Activated T-cell treated with anti-CD3 and anti-CD28 coated beads, Interleukin-2, amount 50 U/mL, for 24 hours (primary cell): Measurements from ENCODE around the gene RAD51B.

ENCODE experiments used
- DNase-seq: peaks from one replicate; pipeline ENCODE4 v3.0.0-alpha.2; 2020
- H3K27ac Mint-ChIP-seq: 2 replicates; pipeline ENCODE4 v1.8.0; 2020; ENCODE audit warnings: mild to moderate bottlenecking, mixed read lengths
- H3K27me3 Mint-ChIP-seq: 2 replicates; pipeline ENCODE4 v1.8.0; 2020; ENCODE audit warnings: mixed read lengths
- H3K36me3 Mint-ChIP-seq: 2 replicates; pipeline ENCODE4 v1.8.0; 2020; ENCODE audit warnings: low read depth, mixed read lengths
- H3K4me1 Mint-ChIP-seq: 2 replicates; pipeline ENCODE4 v1.8.0; 2020; ENCODE audit warnings: low read depth, mixed read lengths
- H3K4me3 Mint-ChIP-seq: 2 replicates; pipeline ENCODE4 v1.8.0; 2020; ENCODE audit warnings: mild to moderate bottlenecking, moderate library complexity, mixed read lengths
- H3K9me3 Mint-ChIP-seq: 2 replicates; pipeline ENCODE4 v1.8.0; 2020; ENCODE audit warnings: mixed read lengths

RAD51B gene

GRCh38 chr14:68708343-68708742 lies 888.8 kb downstream of the RAD51B start:
- Mint-ChIP-seq H3K4me3 (no peak overlapping the region), H3K27me3 (no peaks in the 10 kb centered on the region), H3K36me3 (no peaks in the 10 kb centered on the region), H3K27ac (no peak overlapping the region), H3K9me3 (no peaks in the 10 kb centered on the region), H3K4me1 (peaks cover 27% of the 10 kb centered on the region)
- no peak for DNase-seq

GRCh38 chr14:68709007-68709406 lies 889.4 kb downstream of the RAD51B start:
- H3K27me3 Mint-ChIP-seq: no peaks in the 10 kb centered on the region
- H3K4me3 Mint-ChIP-seq: no peak overlapping the region
- H3K36me3 Mint-ChIP-seq: no peaks in the 10 kb centered on the region
- H3K27ac Mint-ChIP-seq: no peak overlapping the region
- DNase-seq: no peak
- H3K4me1 Mint-ChIP-seq: peaks cover 26% of the 10 kb centered on the region
- H3K9me3 Mint-ChIP-seq: no peaks in the 10 kb centered on the region

DNA sequence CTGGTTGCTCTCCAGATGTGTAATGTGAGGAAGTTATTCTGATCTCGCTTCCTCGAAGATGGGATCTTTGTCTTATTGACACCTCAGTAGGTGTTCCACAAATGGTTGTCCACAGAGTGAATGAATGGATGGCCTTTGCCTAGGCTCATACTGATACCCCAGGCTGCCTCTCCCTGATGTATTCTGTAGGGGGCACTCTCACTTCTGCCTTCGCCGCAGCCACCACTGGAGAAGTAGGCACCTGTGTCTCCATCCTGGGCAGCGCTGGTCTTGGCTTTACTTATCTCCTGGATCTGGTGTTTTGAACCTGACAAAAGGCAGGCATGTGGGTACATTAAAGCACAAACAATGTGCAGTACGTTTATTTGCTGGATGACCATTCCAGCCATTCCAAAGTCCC lies 891.2 kb downstream of the RAD51B start:
- H3K4me1 Mint-ChIP-seq: peaks cover 39% of the 10 kb centered on the region
- H3K4me3 Mint-ChIP-seq: no peak overlapping the region

DNA sequence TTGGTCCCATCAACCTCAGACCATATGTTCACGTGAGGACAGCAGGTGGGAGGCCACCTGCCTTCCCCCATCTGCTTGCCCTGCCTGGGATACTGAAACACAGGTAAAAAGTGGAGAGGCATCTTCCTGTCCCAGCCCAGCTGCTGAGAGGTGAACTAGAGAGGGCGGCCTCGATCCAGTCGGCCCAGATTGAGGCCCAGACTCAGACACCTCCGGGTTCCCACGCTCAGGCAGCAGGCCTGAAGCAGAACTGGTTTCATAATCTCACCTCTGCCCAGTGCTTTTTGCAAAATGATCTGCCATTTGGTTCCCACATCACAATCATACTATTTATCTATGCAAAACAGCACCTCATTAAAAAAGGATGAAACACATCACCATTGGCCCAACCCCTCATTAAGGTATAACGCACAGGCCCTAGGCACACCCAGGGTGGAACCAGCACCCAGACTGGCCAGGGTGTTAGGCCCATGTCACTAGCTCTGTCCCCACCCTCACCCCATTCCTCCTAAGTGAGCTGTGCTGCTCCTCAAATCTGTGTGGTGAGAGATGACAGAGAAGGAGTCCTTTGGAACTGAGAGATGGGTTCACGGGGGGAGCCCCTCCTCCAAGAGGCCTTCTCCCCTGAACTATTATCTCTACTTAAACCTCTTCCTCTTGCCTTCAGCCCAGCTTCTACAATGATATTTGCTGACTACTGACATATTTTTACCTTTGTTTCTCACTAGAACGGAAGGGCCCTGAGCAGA lies 892.2 kb downstream of the RAD51B start:
- peaks cover 45% of the 10 kb centered on the region for H3K4me1 Mint-ChIP-seq
- H3K4me3 Mint-ChIP-seq: no peak overlapping the region
- DNase-seq: no peak
- no peaks in the 10 kb centered on the region for H3K36me3 Mint-ChIP-seq
- peak overlapping the region; percentile 55 for H3K27ac Mint-ChIP-seq
- H3K27me3 Mint-ChIP-seq: no peaks in the 10 kb centered on the region
- no peaks in the 10 kb centered on the region for H3K9me3 Mint-ChIP-seq

More for the DNA sequence above, 891.2 kb downstream of the RAD51B start:
- peak; percentile 19 for DNase-seq
- Mint-ChIP-seq H3K9me3 (no peaks in the 10 kb centered on the region), H3K36me3 (no peaks in the 10 kb centered on the region), H3K27me3 (no peaks in the 10 kb centered on the region), H3K27ac (no peak overlapping the region)

GRCh38 chr14:68712703-68713370 lies 893.3 kb downstream of the RAD51B start:
- Mint-ChIP-seq H3K9me3 (no peaks in the 10 kb centered on the region), H3K27ac (no peak overlapping the region), H3K4me3 (no peak overlapping the region), H3K4me1 (peaks cover 48% of the 10 kb centered on the region), H3K36me3 (no peaks in the 10 kb centered on the region), H3K27me3 (no peaks in the 10 kb centered on the region)
- DNase-seq: no peak

- Mint-ChIP-seq H3K9me3 (no peaks in the 10 kb centered on the region), H3K36me3 (no peaks in the 10 kb centered on the region), H3K4me3 (no peak overlapping the region), H3K27me3 (no peaks in the 10 kb centered on the region), H3K4me1 (peaks cover 52% of the 10 kb centered on the region), H3K27ac (no peak overlapping the region)
- no peak for DNase-seq
These were observed 894.2 kb downstream of the RAD51B start for GRCh38 chr14:68713782-68714181.

DNA sequence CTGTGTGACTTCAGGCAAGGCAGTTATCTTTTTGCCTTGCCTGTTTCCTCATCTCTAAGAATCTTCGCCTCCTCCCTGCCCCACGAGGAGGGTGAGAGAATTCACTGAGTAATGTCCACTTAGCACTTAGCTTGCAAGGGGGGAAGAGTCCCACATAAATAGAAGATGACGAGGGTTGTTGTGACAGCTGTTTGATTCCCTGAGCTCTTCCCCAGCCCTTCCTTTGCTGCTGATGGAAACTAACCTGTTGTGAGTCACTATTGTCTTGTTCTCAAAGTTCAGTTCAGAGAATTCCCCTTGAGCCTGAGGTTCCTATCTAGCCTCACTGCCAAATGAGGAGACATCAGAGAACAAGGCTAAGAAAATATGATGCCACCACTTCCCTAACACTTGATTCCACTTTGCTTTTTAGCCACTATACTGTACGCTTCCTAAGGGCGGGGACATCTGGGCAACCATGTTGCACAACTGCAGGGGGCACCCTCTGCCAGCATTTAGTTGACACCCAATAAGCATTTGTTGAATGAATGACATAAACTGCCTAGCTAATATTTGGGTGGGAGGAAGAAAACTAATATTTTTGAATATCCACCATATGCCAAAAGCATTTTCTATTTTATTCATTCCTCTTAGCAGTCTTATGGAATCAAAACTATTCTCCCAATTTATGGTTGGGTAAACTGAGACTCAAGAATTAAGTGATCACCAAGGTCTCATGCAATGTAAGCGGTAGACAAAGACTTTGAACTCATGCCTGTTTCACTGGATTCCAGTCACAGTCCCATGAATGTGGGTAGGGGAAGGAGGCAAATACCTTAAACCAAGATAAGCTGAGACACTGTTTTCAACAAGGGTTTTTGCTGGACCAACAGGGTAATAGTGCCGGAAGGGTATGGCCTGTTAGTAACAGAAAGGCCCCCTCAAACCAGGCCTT lies 895.7 kb downstream of the RAD51B start:
- no peaks in the 10 kb centered on the region for H3K27me3 Mint-ChIP-seq
- no peaks in the 10 kb centered on the region for H3K36me3 Mint-ChIP-seq
- no peak overlapping the region for H3K4me3 Mint-ChIP-seq
- H3K9me3 Mint-ChIP-seq: peaks cover 2% of the 10 kb centered on the region
- no peak for DNase-seq
- H3K27ac Mint-ChIP-seq: peak overlapping the region; percentile 10
- peaks cover 67% of the 10 kb centered on the region for H3K4me1 Mint-ChIP-seq

- H3K36me3 Mint-ChIP-seq: no peaks in the 10 kb centered on the region
- DNase-seq: no peak
- no peak overlapping the region for H3K4me3 Mint-ChIP-seq
- no peak overlapping the region for H3K27ac Mint-ChIP-seq
- peaks cover 71% of the 10 kb centered on the region for H3K4me1 Mint-ChIP-seq
- peaks cover 2% of the 10 kb centered on the region for H3K9me3 Mint-ChIP-seq
- no peaks in the 10 kb centered on the region for H3K27me3 Mint-ChIP-seq
These were observed 897.1 kb downstream of the RAD51B start for GRCh38 chr14:68716698-68717097.

DNA sequence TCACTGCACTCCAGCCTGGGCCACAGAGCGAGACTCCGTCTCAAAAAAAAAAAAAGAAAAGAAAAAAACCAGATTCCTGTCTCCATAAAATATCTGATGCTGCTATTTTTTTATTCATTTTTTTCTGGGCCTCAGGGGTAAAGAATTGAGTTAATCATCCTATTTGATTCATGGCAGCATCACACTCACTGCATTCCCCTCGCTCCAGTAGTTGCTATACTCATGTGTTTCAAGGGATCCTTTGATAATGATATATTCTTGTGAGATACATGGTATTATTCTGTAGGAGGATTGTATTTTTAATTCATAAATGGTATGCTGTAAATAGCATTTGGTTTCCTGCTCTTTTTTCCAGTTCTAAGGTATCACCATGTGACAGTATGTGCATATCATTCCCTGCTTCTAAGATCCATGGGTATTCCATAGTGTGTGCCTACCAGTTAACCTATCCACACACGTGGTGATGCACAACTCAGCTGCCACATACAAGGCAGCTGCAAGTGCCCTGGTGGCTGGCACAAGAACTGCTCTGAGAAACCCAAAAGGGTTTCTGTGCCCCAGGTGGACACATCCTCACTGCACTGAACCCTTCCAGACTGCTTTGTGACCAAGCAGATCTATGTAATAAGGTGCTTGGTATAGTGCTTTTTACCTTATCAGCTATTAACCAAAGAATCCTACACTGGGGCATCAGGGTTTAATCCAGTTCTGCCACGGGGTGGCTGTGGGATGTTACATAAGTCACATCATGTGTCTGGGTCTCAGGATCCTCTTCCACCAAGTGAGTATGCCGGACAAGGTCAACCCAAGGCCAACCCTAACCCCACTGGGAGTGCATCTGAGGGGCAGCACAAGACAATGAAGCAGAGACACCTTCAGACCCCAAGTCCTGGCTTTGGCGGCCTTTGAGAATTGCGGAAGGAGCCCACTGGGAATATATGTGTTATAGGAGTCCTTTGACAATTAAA lies 898.7 kb downstream of the RAD51B start:
- Mint-ChIP-seq H3K4me3 (no peak overlapping the region), H3K4me1 (peaks cover 57% of the 10 kb centered on the region), H3K36me3 (no peaks in the 10 kb centered on the region), H3K27me3 (no peaks in the 10 kb centered on the region), H3K9me3 (peaks cover 2% of the 10 kb centered on the region), H3K27ac (no peak overlapping the region)
- no peak for DNase-seq

- H3K9me3 Mint-ChIP-seq: peaks cover 2% of the 10 kb centered on the region
- no peak overlapping the region for H3K4me3 Mint-ChIP-seq
- peak overlapping the region; percentile 29 for H3K27ac Mint-ChIP-seq
- H3K4me1 Mint-ChIP-seq: peaks cover 54% of the 10 kb centered on the region
- no peak for DNase-seq
- H3K27me3 Mint-ChIP-seq: no peaks in the 10 kb centered on the region
- H3K36me3 Mint-ChIP-seq: no peaks in the 10 kb centered on the region
These were observed 900.2 kb downstream of the RAD51B start for GRCh38 chr14:68719634-68720384.

DNA sequence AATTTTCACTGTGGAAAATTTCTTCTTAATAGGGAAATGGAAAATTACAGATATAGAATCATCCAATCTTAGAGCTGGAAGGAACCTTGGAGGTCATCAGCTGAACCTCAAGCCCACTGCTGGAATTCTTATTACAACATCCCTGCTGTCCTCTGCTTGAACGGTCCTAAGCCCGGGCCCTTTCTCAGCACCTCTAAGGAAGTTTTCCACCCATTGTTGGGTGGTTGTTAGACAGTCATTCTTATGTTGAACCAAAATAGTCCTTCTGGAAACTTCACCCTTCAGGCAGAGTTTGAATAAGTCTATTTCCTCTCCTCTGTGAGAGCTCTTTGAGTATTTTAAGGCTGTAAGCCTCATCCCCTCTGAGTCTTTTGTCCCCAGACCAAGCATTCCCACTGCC lies 902.6 kb downstream of the RAD51B start:
- no peak overlapping the region for H3K27ac Mint-ChIP-seq
- no peak for DNase-seq
- peaks cover 2% of the 10 kb centered on the region for H3K9me3 Mint-ChIP-seq
- peaks cover 40% of the 10 kb centered on the region for H3K4me1 Mint-ChIP-seq
- no peaks in the 10 kb centered on the region for H3K27me3 Mint-ChIP-seq
- no peak overlapping the region for H3K4me3 Mint-ChIP-seq
- H3K36me3 Mint-ChIP-seq: no peaks in the 10 kb centered on the region

GRCh38 chr14:68722968-68723566 lies 903.5 kb downstream of the RAD51B start:
- Mint-ChIP-seq H3K9me3 (peaks cover 2% of the 10 kb centered on the region), H3K4me1 (peaks cover 37% of the 10 kb centered on the region), H3K4me3 (no peak overlapping the region), H3K27me3 (no peaks in the 10 kb centered on the region), H3K36me3 (no peaks in the 10 kb centered on the region), H3K27ac (no peak overlapping the region)
- no peak for DNase-seq

GRCh38 chr14:68723808-68724268 lies 904.3 kb downstream of the RAD51B start:
- Mint-ChIP-seq H3K27ac (no peak overlapping the region), H3K9me3 (peaks cover 2% of the 10 kb centered on the region), H3K27me3 (no peaks in the 10 kb centered on the region), H3K4me1 (peaks cover 40% of the 10 kb centered on the region), H3K36me3 (no peaks in the 10 kb centered on the region), H3K4me3 (no peak overlapping the region)
- no peak for DNase-seq
